Panc1 (cell line): Measurements from ENCODE around the gene TMEM217. TPM values are rescaled to one million over a fixed set of nuclear protein-coding genes. Genes with fewer than 3 reads are reported as not detected.
"Not testable (repeated sequence)": the region's sequence is repeated elsewhere in the genome, so short reads cannot be mapped to it uniquely, and the experiment has no call there.

ENCODE experiments used
- ATAC-seq: fragments of 200-7000 bp; cut with Tn5 transposase; 2 replicates; pipeline ENCODE4 v1.9.1; 2020; ENCODE audit warnings: mild to moderate bottlenecking, moderate library complexity
- BruUV-seq: library from RNA; stranded (reverse); fragments of 400-500 nt; replicated peaks from 2 replicates; lab custom pipeline; 2021; lab: Mats Ljungman, UMichigan
- CTCF ChIA-PET: fragments of 300-600 bp; sonication (Branson Sonifier 250); formaldehyde crosslinking; loops from one replicate; lab custom pipeline; 2022; ENCODE audit warnings: antibody characterized with exemption; lab: Charles Lee
- POLR2A ChIA-PET: fragments of 300-600 bp; sonication (Branson Sonifier 250); formaldehyde crosslinking; loops from one replicate; lab custom pipeline; 2022; ENCODE audit warnings: antibody characterized with exemption; lab: Charles Lee
- DNase-seq: peaks from one replicate; pipeline ENCODE4 v3.0.0-alpha.2; 2010; ENCODE audit warnings: low read depth, low spot score
- H3K27ac ChIP-seq: 2 replicates; pipeline ENCODE4 v1.5.1; 2011; ENCODE audit warnings: mild to moderate bottlenecking, low read length, inconsistent platforms
- H3K27me3 ChIP-seq: fragments of 200-500 bp; sonication (Bioruptor generic); 2 replicates; pipeline ENCODE4 v1.6.0; 2014; ENCODE audit warnings: low read length, inconsistent platforms; ENCODE audit not compliant: control insufficient read depth, insufficient read depth
- H3K36me3 ChIP-seq: fragments of 200-500 bp; sonication (Bioruptor generic); 2 replicates; pipeline ENCODE4 v1.5.1; 2014; ENCODE audit warnings: inconsistent platforms, mild to moderate bottlenecking, low read length, moderate library complexity; ENCODE audit not compliant: control insufficient read depth, insufficient read depth
- H3K4me1 ChIP-seq: 2 replicates; pipeline ENCODE4 v1.5.1; 2011; ENCODE audit warnings: inconsistent platforms, mild to moderate bottlenecking, low read length, moderate library complexity; ENCODE audit not compliant: control insufficient read depth, insufficient read depth
- H3K4me3 ChIP-seq, 2 experiments: 2 replicates each; pipeline ENCODE4 v1.5.1; 2011 to 2012; ENCODE audit warnings: low read depth in 2 of 2, low read length in 2 of 2, mild to moderate bottlenecking in 2 of 2, inconsistent platforms in 1 of 2, moderate library complexity in 1 of 2
- H3K9me3 ChIP-seq: fragments of 200-500 bp; sonication (Bioruptor generic); 2 replicates; pipeline ENCODE4 v1.5.1; 2014; ENCODE audit warnings: low read depth, mild to moderate bottlenecking, inconsistent platforms, low read length, moderate library complexity; ENCODE audit not compliant: control insufficient read depth, insufficient read depth
- POLR2AphosphoS5 ChIP-seq: IDR thresholded peaks from 2 replicates; pipeline ENCODE4 v1.6.1; 2012; ENCODE audit warnings: mild to moderate bottlenecking, low read depth, low read length, moderate library complexity
- SIN3A ChIP-seq: IDR thresholded peaks from 2 replicates; pipeline ENCODE4 v1.6.1; 2012; ENCODE audit warnings: low read depth, mild to moderate bottlenecking, low read length, moderate library complexity, borderline replicate concordance; ENCODE audit not compliant: insufficient read depth
- TCF7L2 ChIP-seq: IDR thresholded peaks from 2 replicates; pipeline ENCODE4 v1.6.1; 2011; ENCODE audit warnings: mild to moderate bottlenecking, low read depth, low read length, inconsistent platforms
- in situ Hi-C: cut with HindIII; loops from 2 replicates; pipeline ENCODE4 v1.10.0; 2016; ENCODE audit warnings: low sequenced_read_pairs, low pct_unique_long_range_greater_than_20kb
- intact Hi-C: fragments of 100-400 bp; cut with micrococcal nuclease; formaldehyde crosslinking; loops from one replicate; pipeline ENCODE4 v1.10.0; 2022; ENCODE audit not compliant: unreplicated experiment
- total RNA-seq: library from RNA; stranded (reverse); gene quantifications from one replicate; pipeline ENCODE4 v1.2.1, GENCODE V29; 2021; ENCODE audit not compliant: unreplicated experiment
- TF ChIP-seq, protein P1 (sequence below): fragments of 450-650 bp; IDR thresholded peaks from 2 replicates; pipeline ENCODE4 v1.5.1; 2017; ENCODE audit warnings: mild to moderate bottlenecking
- TF ChIP-seq, protein P2 (sequence below), 2 experiments: IDR thresholded peaks; 2 replicates each; pipeline ENCODE4 v1.6.1; 2011 to 2012; ENCODE audit warnings: low read depth in 2 of 2, control low read depth in 1 of 2, low read length in 1 of 2, mild to moderate bottlenecking in 1 of 2, moderate library complexity in 1 of 2; ENCODE audit not compliant: insufficient read depth in 1 of 2

Gene TMEM217
- total RNA-seq, 1 experiment from 2014 or later, result 4.0 TPM

DNA sequence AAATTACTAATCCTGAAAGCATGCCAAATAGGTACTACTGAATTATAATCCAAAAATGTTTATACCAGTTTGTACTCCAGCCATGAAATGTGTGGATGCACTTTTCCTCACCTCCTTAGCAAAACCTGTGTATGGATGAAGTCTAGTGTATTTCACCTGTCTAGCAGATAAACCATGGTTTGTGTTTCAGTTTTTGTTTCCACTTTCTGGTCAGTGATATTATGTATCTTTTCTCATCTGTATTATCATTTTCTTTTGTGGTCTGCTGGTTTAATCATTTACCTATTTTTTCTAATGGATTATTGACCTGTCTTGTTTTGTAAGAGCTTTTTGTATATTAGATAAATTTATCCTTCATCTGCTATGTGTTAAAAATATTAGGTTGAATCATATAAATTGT, 41.0 kb upstream of the TMEM217 start:
- Histone ChIP-seq H3K4me1 (no peaks in the 10 kb centered on the region), H3K36me3 (no peaks in the 10 kb centered on the region; the same call in 1 of the 2 replicates), H3K4me3 (no peak overlapping the region), H3K27ac (no peak overlapping the region), H3K27me3 (no peaks in the 10 kb centered on the region), H3K9me3 (no peaks in the 10 kb centered on the region)
- no peak for ATAC-seq
- TF ChIP-seq TCF7L2 (no peak), SIN3A (no peak), POLR2AphosphoS5 (no peak)
- TF ChIP-seq, protein P1, sequence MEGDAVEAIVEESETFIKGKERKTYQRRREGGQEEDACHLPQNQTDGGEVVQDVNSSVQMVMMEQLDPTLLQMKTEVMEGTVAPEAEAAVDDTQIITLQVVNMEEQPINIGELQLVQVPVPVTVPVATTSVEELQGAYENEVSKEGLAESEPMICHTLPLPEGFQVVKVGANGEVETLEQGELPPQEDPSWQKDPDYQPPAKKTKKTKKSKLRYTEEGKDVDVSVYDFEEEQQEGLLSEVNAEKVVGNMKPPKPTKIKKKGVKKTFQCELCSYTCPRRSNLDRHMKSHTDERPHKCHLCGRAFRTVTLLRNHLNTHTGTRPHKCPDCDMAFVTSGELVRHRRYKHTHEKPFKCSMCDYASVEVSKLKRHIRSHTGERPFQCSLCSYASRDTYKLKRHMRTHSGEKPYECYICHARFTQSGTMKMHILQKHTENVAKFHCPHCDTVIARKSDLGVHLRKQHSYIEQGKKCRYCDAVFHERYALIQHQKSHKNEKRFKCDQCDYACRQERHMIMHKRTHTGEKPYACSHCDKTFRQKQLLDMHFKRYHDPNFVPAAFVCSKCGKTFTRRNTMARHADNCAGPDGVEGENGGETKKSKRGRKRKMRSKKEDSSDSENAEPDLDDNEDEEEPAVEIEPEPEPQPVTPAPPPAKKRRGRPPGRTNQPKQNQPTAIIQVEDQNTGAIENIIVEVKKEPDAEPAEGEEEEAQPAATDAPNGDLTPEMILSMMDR, result no peak
- TF ChIP-seq, protein P2, sequence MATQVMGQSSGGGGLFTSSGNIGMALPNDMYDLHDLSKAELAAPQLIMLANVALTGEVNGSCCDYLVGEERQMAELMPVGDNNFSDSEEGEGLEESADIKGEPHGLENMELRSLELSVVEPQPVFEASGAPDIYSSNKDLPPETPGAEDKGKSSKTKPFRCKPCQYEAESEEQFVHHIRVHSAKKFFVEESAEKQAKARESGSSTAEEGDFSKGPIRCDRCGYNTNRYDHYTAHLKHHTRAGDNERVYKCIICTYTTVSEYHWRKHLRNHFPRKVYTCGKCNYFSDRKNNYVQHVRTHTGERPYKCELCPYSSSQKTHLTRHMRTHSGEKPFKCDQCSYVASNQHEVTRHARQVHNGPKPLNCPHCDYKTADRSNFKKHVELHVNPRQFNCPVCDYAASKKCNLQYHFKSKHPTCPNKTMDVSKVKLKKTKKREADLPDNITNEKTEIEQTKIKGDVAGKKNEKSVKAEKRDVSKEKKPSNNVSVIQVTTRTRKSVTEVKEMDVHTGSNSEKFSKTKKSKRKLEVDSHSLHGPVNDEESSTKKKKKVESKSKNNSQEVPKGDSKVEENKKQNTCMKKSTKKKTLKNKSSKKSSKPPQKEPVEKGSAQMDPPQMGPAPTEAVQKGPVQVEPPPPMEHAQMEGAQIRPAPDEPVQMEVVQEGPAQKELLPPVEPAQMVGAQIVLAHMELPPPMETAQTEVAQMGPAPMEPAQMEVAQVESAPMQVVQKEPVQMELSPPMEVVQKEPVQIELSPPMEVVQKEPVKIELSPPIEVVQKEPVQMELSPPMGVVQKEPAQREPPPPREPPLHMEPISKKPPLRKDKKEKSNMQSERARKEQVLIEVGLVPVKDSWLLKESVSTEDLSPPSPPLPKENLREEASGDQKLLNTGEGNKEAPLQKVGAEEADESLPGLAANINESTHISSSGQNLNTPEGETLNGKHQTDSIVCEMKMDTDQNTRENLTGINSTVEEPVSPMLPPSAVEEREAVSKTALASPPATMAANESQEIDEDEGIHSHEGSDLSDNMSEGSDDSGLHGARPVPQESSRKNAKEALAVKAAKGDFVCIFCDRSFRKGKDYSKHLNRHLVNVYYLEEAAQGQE (IDR thresholded peaks at IDR 0.05; ENCODE audit: insufficient read depth in 1 of 2, low read depth in 2 of 2, low read length in 1 of 2), result no peak
- intact Hi-C loops (no loop called here), in situ Hi-C loops (no loop called here)
- BruUV-seq, result no TSS peak
- ChIA-PET POLR2A (no interaction called here), CTCF (no interaction called here)
- no peak for DNase-seq

DNA sequence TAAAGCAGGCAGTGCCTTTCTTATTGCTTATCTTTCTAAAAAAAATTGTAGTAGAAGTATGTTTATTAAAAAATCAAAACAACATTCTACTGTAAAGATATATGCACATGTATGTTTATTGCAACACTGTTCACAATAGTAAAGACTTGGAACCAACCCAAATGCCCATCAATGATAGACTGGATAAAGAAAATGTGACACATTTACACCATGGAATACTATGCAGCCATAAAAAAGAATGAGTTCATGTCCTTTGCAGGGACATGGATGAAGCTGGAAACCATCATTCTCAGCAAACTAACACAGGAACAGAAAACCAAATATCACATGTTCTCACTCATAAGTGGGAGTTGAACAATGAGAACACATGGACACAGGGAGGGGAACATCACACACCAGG, 39.7 kb upstream of the TMEM217 start:
- H3K4me1 ChIP-seq, ATAC-seq, POLR2A ChIA-PET, H3K27ac ChIP-seq, H3K27me3 ChIP-seq, H3K4me3 ChIP-seq, BruUV-seq, H3K36me3 ChIP-seq, DNase-seq, intact Hi-C loops, in situ Hi-C loops, CTCF ChIA-PET, H3K9me3 ChIP-seq: not testable (repeated sequence)

DNA sequence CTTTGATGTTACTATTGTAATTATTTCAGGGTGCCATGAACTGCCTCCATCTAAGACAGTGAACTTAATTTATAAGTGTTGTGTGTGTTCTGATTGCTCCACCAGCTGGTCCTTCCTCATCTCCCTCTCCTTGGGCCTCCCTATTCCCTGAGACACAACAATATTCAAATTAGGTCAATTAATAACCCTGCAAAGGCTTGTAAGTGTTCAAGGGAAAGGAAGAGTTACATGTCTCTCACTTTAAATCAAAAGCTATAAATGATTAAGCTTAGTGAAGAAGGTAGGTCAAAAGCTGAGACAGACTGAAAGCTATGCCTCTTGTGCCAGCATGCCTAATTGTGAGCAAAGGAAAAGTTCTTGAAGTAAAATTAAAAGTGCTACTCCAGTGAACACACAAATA, 35.5 kb upstream of the TMEM217 start:
- H3K27ac ChIP-seq, result no peak overlapping the region
- intact Hi-C loops (no loop called here), in situ Hi-C loops (no loop called here)
- DNase-seq (no peak), ATAC-seq (no peak)
- no peaks in the 10 kb centered on the region for H3K4me1 ChIP-seq
- POLR2A ChIA-PET, result no interaction called here
- TF ChIP-seq, protein P1, result no peak
- no peak for TF ChIP-seq TCF7L2
- TF ChIP-seq, protein P2 (IDR thresholded peaks at IDR 0.05; ENCODE audit: insufficient read depth in 1 of 2, low read depth in 2 of 2, low read length in 1 of 2), result no peak
- no peak for TF ChIP-seq POLR2AphosphoS5
- TF ChIP-seq SIN3A, result no peak
- CTCF ChIA-PET, result no interaction called here
- no peak overlapping the region for H3K4me3 ChIP-seq
- 0 out of 2 replicates have a peak, but pooled peaks cover 2% of the 10 kb centered on the region for H3K36me3 ChIP-seq
- no peaks in the 10 kb centered on the region for H3K9me3 ChIP-seq
- no TSS peak for BruUV-seq
- no peaks in the 10 kb centered on the region for H3K27me3 ChIP-seq
